Left ventricle myocardium inferior (tissue), 1 donor: Measurements from ENCODE around the gene PROX2. TPM values are rescaled to one million over a fixed set of nuclear protein-coding genes. Genes with fewer than 3 reads are reported as not detected.

Experiments used
- DNase-seq: peaks from one replicate; pipeline ENCODE4 v3.0.0-alpha.2; 2020
- H3K27ac ChIP-seq: fragments of 200-600 bp; replicated peaks from 2 replicates; pipeline ENCODE4 v1.8.0; 2021
- H3K27me3 ChIP-seq: fragments of 200-600 bp; 2 replicates; pipeline ENCODE4 v1.8.0; 2021; ENCODE audit warnings: low read depth
- H3K36me3 ChIP-seq: fragments of 200-600 bp; 2 replicates; pipeline ENCODE4 v1.8.0; 2021
- H3K4me1 ChIP-seq: fragments of 200-600 bp; 2 replicates; pipeline ENCODE4 v1.8.0; 2021
- H3K4me3 ChIP-seq: fragments of 200-600 bp; 2 replicates; pipeline ENCODE4 v1.8.0; 2021; ENCODE audit warnings: mild to moderate bottlenecking, moderate library complexity
- H3K9me3 ChIP-seq: fragments of 200-600 bp; replicated peaks from 2 replicates; pipeline ENCODE4 v1.8.0; 2021
- CTCF ChIP-seq: fragments of 200-600 bp; IDR thresholded peaks from 2 replicates; pipeline ENCODE4 v1.8.0; 2021; ENCODE audit warnings: antibody characterized with exemption, mild to moderate bottlenecking, borderline replicate concordance
- intact Hi-C: fragments of 100-400 bp; cut with micrococcal nuclease; formaldehyde crosslinking; loops from one replicate; pipeline ENCODE4 v1.11.0; 2022
- total RNA-seq: library from RNA; stranded (reverse); fragmentation: NEBNext Ultra II Directional; extraction: Animal tissue kit (Norgen Biotek cat#: 25700); gene quantifications from one replicate; pipeline ENCODE4 v1.2.1, GENCODE V29; 2021
- donor health status: DM: no; HTN: yes; CAD: no; lungs with severe emphysema.

Gene PROX2
- total RNA-seq, 1 donor from 2014 or later: not detected

GRCh38 chr14:74860899-74861733, 14.8 kb downstream of the PROX2 start:
- Histone ChIP-seq H3K4me3 (no peak overlapping the region), H3K27ac (no peak overlapping the region), H3K9me3 (no peaks in the 10 kb centered on the region), H3K36me3 (no peaks in the 10 kb centered on the region), H3K27me3 (no peaks in the 10 kb centered on the region), H3K4me1 (peaks cover 11% of the 10 kb centered on the region)
- intact Hi-C loops: no loop called here
- peak; percentile 92 for DNase-seq
- peak; percentile 92 for TF ChIP-seq CTCF

DNA sequence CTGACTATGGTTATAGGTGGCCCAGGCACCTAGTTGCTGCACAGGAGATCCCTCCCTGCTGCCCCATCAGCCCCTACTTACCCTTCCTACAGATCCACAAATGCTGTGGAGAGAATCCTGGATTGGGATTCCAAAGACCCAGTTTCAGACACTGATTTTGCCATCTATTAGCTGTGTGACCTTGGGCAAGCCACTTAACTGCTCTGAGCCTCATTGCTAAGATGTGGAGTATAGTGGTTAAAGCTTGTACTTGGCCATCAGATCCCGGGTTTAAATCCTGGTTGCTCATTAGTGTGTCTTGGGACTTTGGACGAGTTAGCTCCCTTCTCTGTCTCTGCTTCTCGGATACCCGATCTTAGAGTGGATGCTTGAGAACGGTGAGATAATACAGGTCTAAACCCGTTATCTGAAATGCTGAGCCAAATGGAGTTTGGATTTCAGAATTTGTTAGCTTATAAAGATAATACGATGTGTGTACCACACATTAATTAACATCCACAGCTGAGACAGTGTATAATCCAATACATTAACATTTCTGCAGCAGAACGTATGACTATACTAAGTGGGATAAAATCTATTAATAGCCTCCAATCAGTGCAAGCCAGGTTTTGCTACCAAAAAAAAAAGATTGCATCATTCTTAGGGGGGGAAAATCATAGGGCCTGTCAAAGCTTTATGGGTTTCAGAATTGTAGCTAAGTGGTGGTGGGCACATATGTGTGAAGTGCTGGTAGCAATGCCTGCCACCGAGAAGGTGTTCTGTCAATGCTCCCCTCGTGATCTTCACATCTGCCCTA, 16.0 kb downstream of the PROX2 start:
- Histone ChIP-seq H3K27me3 (no peaks in the 10 kb centered on the region), H3K4me3 (no peak overlapping the region), H3K4me1 (peaks cover 20% of the 10 kb centered on the region), H3K9me3 (no peaks in the 10 kb centered on the region), H3K36me3 (no peaks in the 10 kb centered on the region), H3K27ac (no peak overlapping the region)
- no peak for DNase-seq
- TF ChIP-seq CTCF: no peak
- intact Hi-C loops: no loop called here

DNA sequence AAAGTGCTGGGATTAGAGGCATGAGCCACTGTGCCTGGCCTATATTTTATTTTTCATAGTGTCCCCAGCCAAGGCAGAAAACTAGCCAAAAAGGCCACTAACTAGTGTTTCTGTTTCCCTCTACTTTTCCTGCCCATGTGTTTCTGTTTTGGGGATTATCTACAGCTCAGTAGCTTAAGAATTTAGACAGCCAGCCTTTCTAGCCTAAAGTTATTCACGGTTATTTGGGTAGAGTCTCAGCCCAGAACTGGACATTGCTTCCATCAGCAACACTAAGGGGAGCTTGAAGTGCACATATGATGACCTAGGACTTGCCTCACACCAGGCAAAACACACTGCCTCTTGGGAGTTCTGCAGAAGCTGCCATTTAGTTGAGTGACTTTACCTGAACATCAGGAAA, 17.9 kb downstream of the PROX2 start:
- Histone ChIP-seq H3K27me3 (no peaks in the 10 kb centered on the region), H3K4me1 (peaks cover 20% of the 10 kb centered on the region), H3K36me3 (no peaks in the 10 kb centered on the region), H3K4me3 (no peak overlapping the region), H3K9me3 (no peaks in the 10 kb centered on the region), H3K27ac (no peak overlapping the region)
- no peak for DNase-seq
- no peak for TF ChIP-seq CTCF
- intact Hi-C loops: no loop called here

DNA sequence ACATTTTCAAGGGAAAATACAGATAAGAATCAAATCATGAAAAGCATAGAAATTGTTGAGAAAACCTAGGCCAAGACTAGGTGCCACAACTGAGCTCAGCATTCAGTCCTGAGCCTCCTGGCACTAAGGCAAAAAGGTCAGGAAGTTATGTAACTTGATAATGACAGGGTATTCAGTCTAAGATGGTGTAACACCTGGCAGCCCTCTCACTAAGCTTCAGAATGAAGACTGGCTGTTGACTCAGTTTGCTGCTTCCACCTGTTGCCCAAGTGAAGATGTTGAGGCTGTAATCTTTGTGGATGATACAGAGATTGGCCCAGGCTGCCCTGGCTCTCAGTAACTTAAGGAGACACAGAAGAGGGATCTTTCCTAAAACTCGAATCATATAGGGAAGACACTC, 19.6 kb downstream of the PROX2 start:
- H3K27ac ChIP-seq: no peak overlapping the region
- intact Hi-C loops: no loop called here

GRCh38 chr14:74855945-74856344, 20.0 kb downstream of the PROX2 start:
- TF ChIP-seq CTCF: no peak
- Histone ChIP-seq H3K36me3 (no peaks in the 10 kb centered on the region), H3K27ac (no peak overlapping the region), H3K4me3 (no peak overlapping the region), H3K27me3 (no peaks in the 10 kb centered on the region), H3K4me1 (peaks cover 16% of the 10 kb centered on the region), H3K9me3 (no peaks in the 10 kb centered on the region)
- intact Hi-C loops: no loop called here
- no peak for DNase-seq

More for the DNA sequence above, 19.6 kb downstream of the PROX2 start:
- no peak for TF ChIP-seq CTCF
- Histone ChIP-seq H3K9me3 (no peaks in the 10 kb centered on the region), H3K27me3 (no peaks in the 10 kb centered on the region), H3K4me3 (no peak overlapping the region), H3K36me3 (no peaks in the 10 kb centered on the region), H3K4me1 (peaks cover 20% of the 10 kb centered on the region)
- DNase-seq: no peak
